Measurements from ENCODE around the gene RHOT1. TPM values are rescaled to one million over a fixed set of nuclear protein-coding genes. Genes with fewer than 3 reads are reported as not detected.

RHOT1 gene
- total RNA-seq, 1 donor from 2014 or later, result 26.2 TPM

GRCh38 chr17:32253117-32253611, 110.9 kb downstream of the RHOT1 start:
- peak; percentile 98 for TF ChIP-seq CTCF (conservative IDR thresholded peaks at IDR 0.05)
- H3K9me3 Mint-ChIP-seq, result no peaks in the 10 kb centered on the region
- H3K36me3 Mint-ChIP-seq, result no peaks in the 10 kb centered on the region
- H3K27me3 Mint-ChIP-seq, result peaks cover 14% of the 10 kb centered on the region
- H3K4me1 Mint-ChIP-seq (ENCODE audit: unreplicated experiment), result peaks cover 2% of the 10 kb centered on the region
- no peak overlapping the region for H3K4me3 Mint-ChIP-seq
- H3K27ac Mint-ChIP-seq, result no peak overlapping the region
- no peak for DNase-seq (ENCODE audit: extremely low spot score, unreplicated experiment)

DNA sequence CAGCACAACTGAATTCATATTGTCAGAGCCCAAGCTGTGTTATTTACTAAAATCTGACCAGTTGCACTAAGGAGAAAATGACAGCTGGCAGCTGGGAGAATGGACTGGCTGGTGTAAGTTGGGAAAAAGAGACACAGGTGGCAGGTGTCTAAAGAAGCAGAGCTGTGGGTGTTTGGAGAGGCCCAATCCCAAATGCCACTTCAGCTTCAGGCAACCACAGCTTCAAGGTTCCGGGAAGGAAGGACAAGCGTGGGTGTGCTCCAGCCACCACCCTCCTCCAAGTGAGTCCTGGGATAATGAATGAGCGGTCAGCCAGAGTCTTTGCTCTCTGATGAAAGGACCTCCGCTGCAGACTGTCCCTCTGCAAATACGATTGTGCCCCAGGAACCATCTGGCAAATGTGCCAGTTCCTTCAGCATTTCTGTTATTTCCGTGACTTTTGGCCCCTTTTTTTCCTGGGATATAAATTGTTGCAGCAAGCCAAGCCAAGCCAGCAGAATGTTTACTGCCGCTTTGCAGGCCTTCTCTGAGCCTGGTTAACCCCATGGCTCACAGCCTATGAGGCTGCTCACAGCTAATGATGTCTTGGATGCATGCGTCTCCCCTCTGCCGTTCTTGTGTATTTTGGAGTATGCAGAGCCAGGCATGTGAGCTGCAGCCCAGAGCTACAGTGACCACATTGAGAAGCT, 113.9 kb downstream of the RHOT1 start:
- Mint-ChIP-seq H3K27ac (no peak overlapping the region), H3K9me3 (no peaks in the 10 kb centered on the region), H3K36me3 (no peaks in the 10 kb centered on the region), H3K4me3 (no peak overlapping the region), H3K27me3 (peaks cover 33% of the 10 kb centered on the region), H3K4me1 (ENCODE audit: unreplicated experiment) (peaks cover 18% of the 10 kb centered on the region)
- no peak for DNase-seq (ENCODE audit: extremely low spot score, unreplicated experiment)
- no peak for TF ChIP-seq CTCF (conservative IDR thresholded peaks at IDR 0.05)

DNA sequence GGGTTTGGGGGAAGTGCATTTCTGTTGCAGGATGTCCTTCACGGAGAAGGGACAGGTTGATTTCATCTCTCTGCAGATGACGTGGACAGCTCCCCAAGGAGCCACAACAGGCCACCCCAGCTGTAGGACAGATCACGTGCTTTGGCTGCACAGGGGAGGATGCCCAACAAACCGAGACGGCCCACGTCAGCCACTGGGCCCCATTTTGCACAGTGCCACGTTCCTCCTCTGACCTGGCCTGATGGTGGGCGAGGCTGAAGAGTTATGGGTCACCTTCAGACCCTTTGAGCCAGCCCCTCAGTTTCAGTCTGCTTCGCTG, 114.4 kb downstream of the RHOT1 start:
- H3K9me3 Mint-ChIP-seq, result no peaks in the 10 kb centered on the region
- H3K27ac Mint-ChIP-seq, result no peak overlapping the region
- H3K36me3 Mint-ChIP-seq, result no peaks in the 10 kb centered on the region

GRCh38 chr17:32258383-32259140, 116.3 kb downstream of the RHOT1 start:
- DNase-seq (ENCODE audit: extremely low spot score, unreplicated experiment), result no peak
- TF ChIP-seq CTCF (conservative IDR thresholded peaks at IDR 0.05), result no peak
- Mint-ChIP-seq H3K4me1 (ENCODE audit: unreplicated experiment) (peaks cover 27% of the 10 kb centered on the region), H3K27me3 (peaks cover 49% of the 10 kb centered on the region), H3K9me3 (no peaks in the 10 kb centered on the region), H3K4me3 (no peak overlapping the region), H3K27ac (no peak overlapping the region), H3K36me3 (no peaks in the 10 kb centered on the region)

More for the DNA sequence above, 114.4 kb downstream of the RHOT1 start:
- TF ChIP-seq CTCF (conservative IDR thresholded peaks at IDR 0.05), result no peak
- H3K27me3 Mint-ChIP-seq, result peaks cover 38% of the 10 kb centered on the region
- peaks cover 23% of the 10 kb centered on the region for H3K4me1 Mint-ChIP-seq (ENCODE audit: unreplicated experiment)
- H3K4me3 Mint-ChIP-seq, result no peak overlapping the region
- DNase-seq (ENCODE audit: extremely low spot score, unreplicated experiment), result no peak

GRCh38 chr17:32259586-32259985, 117.3 kb downstream of the RHOT1 start:
- Mint-ChIP-seq H3K27me3 (peaks cover 60% of the 10 kb centered on the region), H3K9me3 (no peaks in the 10 kb centered on the region), H3K4me3 (no peak overlapping the region), H3K36me3 (no peaks in the 10 kb centered on the region), H3K4me1 (ENCODE audit: unreplicated experiment) (peaks cover 33% of the 10 kb centered on the region), H3K27ac (no peak overlapping the region)
- TF ChIP-seq CTCF (conservative IDR thresholded peaks at IDR 0.05), result no peak
- DNase-seq (ENCODE audit: extremely low spot score, unreplicated experiment), result no peak

Measured in type B pancreatic cell (in vitro differentiated cells).